Esophagus muscularis mucosa (tissue), 4 donors: ENCODE data around the gene MPZ. TPM values are rescaled to one million over a fixed set of nuclear protein-coding genes. Genes with fewer than 3 reads are reported as not detected.

Experiments used
- DNase-seq: peaks from one replicate; pipeline ENCODE4 v3.0.0-alpha.2; 2017; ENCODE audit errors: extremely low spot score
- H3K27ac ChIP-seq, 4 donors: fragments of 200-600 bp; sonication (generic); replicated peaks in 1 of 4; 1 replicate in 3 of 4; 2 replicates in 1 of 4; pipeline ENCODE4 v1.5.1; 2016 to 2019; ENCODE audit warnings: mild to moderate bottlenecking in 1 of 4
- H3K27me3 ChIP-seq, 4 donors: fragments of 200-600 bp; sonication (generic); one replicate each; pipeline versions ENCODE4 v1.5.1 to v1.6.0; 2016 to 2019
- H3K36me3 ChIP-seq, 4 donors: fragments of 200-600 bp; sonication (generic); one replicate each; pipeline ENCODE4 v1.5.1; 2016 to 2019
- H3K4me1 ChIP-seq, 4 donors: fragments of 200-600 bp; sonication (generic); one replicate each; pipeline ENCODE4 v1.5.1; 2016 to 2019
- H3K4me3 ChIP-seq, 4 donors: fragments of 200-600 bp; sonication (generic); 1 replicate in 2 of 4; 2 replicates in 2 of 4; pipeline ENCODE4 v1.5.1; 2016 to 2019; ENCODE audit warnings: mild to moderate bottlenecking in 4 of 4, moderate library complexity in 1 of 4
- H3K9me3 ChIP-seq, 4 donors: fragments of 200-600 bp; sonication (generic); 1 replicate in 3 of 4; 2 replicates in 1 of 4; pipeline ENCODE4 v1.5.1; 2016 to 2019
- EP300 ChIP-seq: sonication (generic); formaldehyde crosslinking; IDR thresholded peaks from one replicate; pipeline ENCODE4 v1.6.1; 2017; ENCODE audit warnings: antibody characterized with exemption
- POLR2A ChIP-seq: fragments of 450-650 bp; IDR thresholded peaks from one replicate; pipeline ENCODE4 v1.6.1; 2017; ENCODE audit warnings: antibody characterized with exemption, moderate library complexity, mild to moderate bottlenecking, low read depth
- POLR2AphosphoS5 ChIP-seq, 2 donors: sonication (generic); formaldehyde crosslinking; IDR thresholded peaks; one replicate each; pipeline ENCODE4 v1.6.1; 2017; ENCODE audit warnings: antibody characterized with exemption in 2 of 2
- WGBS: methylation state at CpG from one replicate; pipeline ENCODE4 v1.1.5; 2018; 5-methylcytosine and 5-hydroxymethylcytosine counted together
- intact Hi-C: fragments of 100-400 bp; cut with DNase I; formaldehyde crosslinking; loops from one replicate; pipeline ENCODE4 v1.15.1; 2023
- total RNA-seq, 4 donors: library from RNA; depleted of rRNA; stranded (reverse); fragments of >200 nt; gene quantifications; one replicate each; pipeline versions ENCODE4 v1.1.0 to v1.2.1, GENCODE V29; 2016
- TF ChIP-seq, protein P1 (sequence below), 3 experiments: fragments of 200-600 bp in 2 of 3; fragments of 450-650 bp in 1 of 3; sonication (generic) in 2 of 3; IDR thresholded peaks; one replicate each; pipeline ENCODE4 v1.5.1; 2017 to 2019; ENCODE audit warnings: antibody characterized with exemption in 3 of 3, mild to moderate bottlenecking in 2 of 3, moderate library complexity in 1 of 3

MPZ gene
- total RNA-seq, 4 donors from 2014 or later, result 7.5 to 18.4 (median 17.6) TPM

DNA sequence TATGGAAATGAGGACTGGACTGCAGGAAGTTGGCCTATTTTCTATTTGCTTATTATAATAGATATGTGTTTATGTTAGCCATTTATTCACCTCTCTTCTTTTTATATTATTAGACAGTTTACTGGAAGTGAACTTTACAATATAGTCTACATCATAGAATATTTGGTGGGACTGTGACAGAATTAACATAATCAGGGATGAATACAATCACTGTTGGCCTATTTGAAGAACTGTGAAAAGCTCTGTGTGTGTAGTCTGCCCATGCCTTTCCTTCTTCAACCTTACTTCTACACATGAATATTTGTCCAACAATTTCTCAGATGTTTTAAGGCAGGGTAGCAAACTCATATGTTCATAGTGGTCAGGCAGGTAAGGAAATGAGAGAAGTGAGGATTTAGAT lies 12.4 kb downstream of the MPZ start:
- no peaks in the 10 kb centered on the region for H3K36me3 ChIP-seq
- no peaks in the 10 kb centered on the region for H3K9me3 ChIP-seq
- H3K4me3 ChIP-seq, result no peak overlapping the region
- no peak overlapping the region for H3K27ac ChIP-seq
- intact Hi-C loops, result no loop called here
- H3K4me1 ChIP-seq, result no peaks in the 10 kb centered on the region
- no peak for DNase-seq
- TF ChIP-seq EP300, result no peak
- TF ChIP-seq POLR2A, result no peak
- no peak for TF ChIP-seq POLR2AphosphoS5 (IDR thresholded peaks at IDR 0.05)
- TF ChIP-seq, protein P1, sequence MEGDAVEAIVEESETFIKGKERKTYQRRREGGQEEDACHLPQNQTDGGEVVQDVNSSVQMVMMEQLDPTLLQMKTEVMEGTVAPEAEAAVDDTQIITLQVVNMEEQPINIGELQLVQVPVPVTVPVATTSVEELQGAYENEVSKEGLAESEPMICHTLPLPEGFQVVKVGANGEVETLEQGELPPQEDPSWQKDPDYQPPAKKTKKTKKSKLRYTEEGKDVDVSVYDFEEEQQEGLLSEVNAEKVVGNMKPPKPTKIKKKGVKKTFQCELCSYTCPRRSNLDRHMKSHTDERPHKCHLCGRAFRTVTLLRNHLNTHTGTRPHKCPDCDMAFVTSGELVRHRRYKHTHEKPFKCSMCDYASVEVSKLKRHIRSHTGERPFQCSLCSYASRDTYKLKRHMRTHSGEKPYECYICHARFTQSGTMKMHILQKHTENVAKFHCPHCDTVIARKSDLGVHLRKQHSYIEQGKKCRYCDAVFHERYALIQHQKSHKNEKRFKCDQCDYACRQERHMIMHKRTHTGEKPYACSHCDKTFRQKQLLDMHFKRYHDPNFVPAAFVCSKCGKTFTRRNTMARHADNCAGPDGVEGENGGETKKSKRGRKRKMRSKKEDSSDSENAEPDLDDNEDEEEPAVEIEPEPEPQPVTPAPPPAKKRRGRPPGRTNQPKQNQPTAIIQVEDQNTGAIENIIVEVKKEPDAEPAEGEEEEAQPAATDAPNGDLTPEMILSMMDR (IDR thresholded peaks at IDR 0.05), result no peak
- H3K27me3 ChIP-seq, result no peaks in the 10 kb centered on the region

DNA sequence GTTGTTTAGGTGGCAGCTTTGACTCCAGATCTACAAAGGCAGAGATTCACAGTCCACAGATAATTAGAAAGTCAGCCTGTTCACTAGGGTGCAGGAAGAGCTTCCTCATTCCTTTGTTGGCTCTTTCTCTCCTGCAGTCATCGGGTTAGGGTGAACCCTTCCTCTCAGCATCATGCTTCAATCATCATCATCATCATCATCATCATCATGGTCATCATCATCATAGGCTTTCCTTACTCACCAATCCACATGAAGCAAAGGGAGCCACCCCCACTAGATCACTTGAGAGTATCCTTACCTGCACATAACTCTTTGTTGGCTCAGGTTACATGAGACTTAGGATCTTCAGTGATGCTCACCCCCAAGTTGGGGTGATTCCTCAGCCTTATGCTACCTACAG lies 19.0 kb downstream of the MPZ start:
- TF ChIP-seq POLR2AphosphoS5 (IDR thresholded peaks at IDR 0.05) (no peak), EP300 (no peak), POLR2A (no peak)
- TF ChIP-seq, protein P1 (IDR thresholded peaks at IDR 0.05), result no peak
- H3K9me3 ChIP-seq, result no peaks in the 10 kb centered on the region
- no peaks in the 10 kb centered on the region for H3K27me3 ChIP-seq
- H3K4me3 ChIP-seq, result no peak overlapping the region
- no peaks in the 10 kb centered on the region for H3K36me3 ChIP-seq
- intact Hi-C loops, result loop anchor here (2.0 kb wide), 1 partner anchor 64 kb away; the partner anchor contains the start of gene TOMM40L
- WGBS, result 96% methylated on average over 1 of the region's 1 CpG
- DNase-seq, result no peak
- H3K27ac ChIP-seq, result no peak overlapping the region
- H3K4me1 ChIP-seq, result peaks cover 0 to 4% (median 0%) of the 10 kb centered on the region in 4 donors

DNA sequence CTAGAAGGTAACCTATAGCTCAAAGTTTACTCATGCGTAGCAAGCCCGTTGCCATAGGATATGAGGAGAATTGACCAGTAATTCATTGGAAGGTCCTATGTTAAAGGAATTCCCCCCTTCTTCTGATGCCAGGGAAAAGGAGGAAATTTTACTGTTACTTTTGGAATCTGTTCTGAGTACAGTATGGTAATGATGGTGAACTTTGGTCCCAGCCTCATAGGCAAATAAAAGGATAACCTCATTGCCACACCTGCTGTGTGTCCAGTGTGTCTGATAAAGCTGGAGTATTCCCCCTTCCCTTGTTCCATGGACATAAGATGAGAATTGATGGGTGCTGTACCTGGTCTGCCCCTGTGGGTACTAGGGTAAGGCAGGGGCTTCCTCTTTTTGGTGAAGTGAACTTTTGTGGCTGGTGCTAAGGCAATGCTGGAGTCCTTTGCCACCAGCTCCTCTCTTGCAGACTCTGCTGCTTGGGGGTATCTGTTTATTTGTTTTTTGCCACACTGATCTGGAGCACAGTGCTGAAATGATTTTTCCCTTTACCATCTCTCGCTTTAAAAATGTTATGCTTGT lies 22.2 kb downstream of the MPZ start:
- TF ChIP-seq POLR2A (no peak), POLR2AphosphoS5 (IDR thresholded peaks at IDR 0.05) (no peak), EP300 (no peak)
- TF ChIP-seq, protein P1 (IDR thresholded peaks at IDR 0.05), result no peak
- no peak for DNase-seq
- Histone ChIP-seq H3K4me1 (peaks cover 0 to 4% (median 0%) of the 10 kb centered on the region in 4 donors), H3K36me3 (peaks cover 0 to 11% (median 0%) of the 10 kb centered on the region in 4 donors), H3K9me3 (no peaks in the 10 kb centered on the region), H3K4me3 (no peak overlapping the region), H3K27ac (no peak overlapping the region), H3K27me3 (no peaks in the 10 kb centered on the region)
- WGBS, result 92% methylated on average over 3 of the region's 3 CpGs
- intact Hi-C loops, result no loop called here

DNA sequence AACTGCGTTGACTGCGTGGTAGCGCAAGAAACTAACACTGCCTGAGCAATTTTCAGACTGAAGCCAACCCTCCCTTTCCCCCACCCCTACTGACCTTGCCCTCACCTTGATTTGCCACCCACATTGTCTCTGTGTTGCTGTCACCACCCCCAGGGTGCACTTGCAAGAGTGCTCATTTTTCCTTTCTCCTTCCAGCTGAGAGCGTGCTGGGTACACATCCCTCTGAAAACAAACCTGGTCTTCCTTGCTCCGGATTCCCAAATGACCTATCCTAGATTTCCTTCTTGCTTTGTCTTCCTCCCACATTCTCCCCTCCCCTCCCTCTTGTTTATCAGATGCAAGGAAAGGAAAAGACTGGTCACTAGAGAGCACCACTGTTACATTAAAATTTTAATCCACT lies 24.2 kb downstream of the MPZ start:
- Histone ChIP-seq H3K27ac (no peak overlapping the region), H3K9me3 (no peaks in the 10 kb centered on the region), H3K4me3 (no peak overlapping the region), H3K4me1 (peaks cover 0 to 4% (median 0%) of the 10 kb centered on the region in 4 donors), H3K27me3 (no peaks in the 10 kb centered on the region), H3K36me3 (peaks cover 0 to 11% (median 0%) of the 10 kb centered on the region in 4 donors)
- 65% methylated on average over 5 of the region's 5 CpGs for WGBS
- intact Hi-C loops, result no loop called here
- TF ChIP-seq POLR2A, result no peak
- no peak for TF ChIP-seq EP300
- TF ChIP-seq, protein P1 (IDR thresholded peaks at IDR 0.05), result no peak
- no peak for TF ChIP-seq POLR2AphosphoS5 (IDR thresholded peaks at IDR 0.05)
- DNase-seq, result no peak

DNA sequence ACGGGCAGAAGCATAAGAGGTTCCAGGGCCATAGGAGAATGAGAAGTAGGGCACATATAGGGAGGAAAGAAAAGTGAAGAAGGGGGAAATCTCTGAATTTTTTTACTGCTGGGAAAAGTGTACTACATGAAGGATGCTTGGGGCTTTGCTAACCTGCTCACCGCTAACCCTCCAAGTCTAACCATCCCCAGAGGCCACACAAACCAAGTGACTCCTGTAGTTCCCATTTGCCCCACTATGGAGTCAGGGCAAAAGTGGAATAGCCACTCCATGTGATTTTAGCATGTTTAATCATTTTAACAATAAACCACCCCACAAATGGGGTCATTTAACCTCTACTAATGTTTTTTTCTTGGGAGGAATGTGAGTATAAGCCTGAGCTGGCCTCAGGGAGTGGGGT lies 24.7 kb downstream of the MPZ start:
- no peak for DNase-seq
- 92% methylated on average over 2 of the region's 2 CpGs for WGBS
- Histone ChIP-seq H3K4me3 (no peak overlapping the region), H3K27ac (no peak overlapping the region), H3K27me3 (no peaks in the 10 kb centered on the region), H3K36me3 (peaks cover 0 to 11% (median 0%) of the 10 kb centered on the region in 4 donors), H3K4me1 (no peaks in the 10 kb centered on the region), H3K9me3 (no peaks in the 10 kb centered on the region)
- intact Hi-C loops, result no loop called here
- TF ChIP-seq POLR2AphosphoS5 (IDR thresholded peaks at IDR 0.05) (no peak), POLR2A (no peak), EP300 (no peak)
- TF ChIP-seq, protein P1 (IDR thresholded peaks at IDR 0.05), result no peak
